Liver (tissue), 9 donors: ENCODE results near the gene CHML. TPM values are rescaled to one million over a fixed set of nuclear protein-coding genes. Genes with fewer than 3 reads are reported as not detected.

ENCODE experiments used
- DNase-seq: peaks from one replicate; pipeline ENCODE4 v3.0.0-alpha.2; 2017; ENCODE audit warnings: low spot score
- H3K27ac ChIP-seq, 2 donors: one replicate each; pipeline ENCODE4 v1.7.0; 2013; ENCODE audit warnings: inconsistent platforms in 2 of 2, low read length in 2 of 2, control low read depth in 1 of 2, low read depth in 1 of 2, mild to moderate bottlenecking in 1 of 2
- H3K27me3 ChIP-seq, 4 donors: one replicate each; pipeline versions ENCODE4 v1.6.1 to v1.7.0; 2013; ENCODE audit warnings: low read length in 3 of 4, inconsistent platforms in 1 of 4, mild to moderate bottlenecking in 1 of 4, moderate library complexity in 1 of 4; ENCODE audit not compliant: control insufficient read depth in 4 of 4, insufficient read depth in 4 of 4
- H3K36me3 ChIP-seq, 4 donors: one replicate each; pipeline versions ENCODE4 v1.6.1 to v1.7.0; 2013; ENCODE audit warnings: low read length in 3 of 4, mild to moderate bottlenecking in 3 of 4, low read depth in 1 of 4, moderate library complexity in 1 of 4; ENCODE audit not compliant: control insufficient read depth in 4 of 4, insufficient read depth in 3 of 4
- H3K4me1 ChIP-seq, 4 donors: one replicate each; pipeline versions ENCODE4 v1.6.1 to v1.7.0; 2013; ENCODE audit warnings: low read length in 3 of 4, mild to moderate bottlenecking in 3 of 4, moderate library complexity in 1 of 4; ENCODE audit not compliant: control insufficient read depth in 4 of 4, insufficient read depth in 4 of 4
- H3K4me3 ChIP-seq, 3 donors: one replicate each; pipeline versions ENCODE4 v1.6.1 to v1.7.0; 2013; ENCODE audit warnings: low read length in 3 of 3, control low read depth in 1 of 3, low read depth in 1 of 3, mild to moderate bottlenecking in 1 of 3
- H3K9ac ChIP-seq, 2 donors: one replicate each; pipeline ENCODE4 v1.7.0; 2013; ENCODE audit warnings: low read length in 2 of 2, mild to moderate bottlenecking in 2 of 2, moderate library complexity in 2 of 2, control low read depth in 1 of 2, low read depth in 1 of 2
- H3K9me3 ChIP-seq, 4 donors: one replicate each; pipeline versions ENCODE4 v1.6.1 to v1.7.0; 2013; ENCODE audit warnings: low read length in 3 of 4; ENCODE audit not compliant: control insufficient read depth in 4 of 4
- ATF3 ChIP-seq: IDR thresholded peaks from 2 replicates; pipeline ENCODE4 v1.6.1; 2016; ENCODE audit warnings: antibody characterized with exemption
- FOXA1 ChIP-seq: IDR thresholded peaks from 2 replicates; pipeline ENCODE4 v1.6.1; 2016; ENCODE audit warnings: antibody characterized with exemption
- HNF4A ChIP-seq, 2 donors: conservative IDR thresholded peaks; 2 replicates each; pipeline ENCODE4 v1.6.1; 2016; ENCODE audit warnings: antibody characterized with exemption in 2 of 2, mild to moderate bottlenecking in 2 of 2
- HNF4G ChIP-seq: IDR thresholded peaks from 2 replicates; pipeline ENCODE4 v1.6.1; 2016; ENCODE audit warnings: antibody characterized with exemption
- JUND ChIP-seq, 2 donors: IDR thresholded peaks; 2 replicates each; pipeline ENCODE4 v1.6.1; 2016; ENCODE audit warnings: antibody characterized with exemption in 2 of 2
- NR2F2 ChIP-seq: IDR thresholded peaks from 2 replicates; pipeline ENCODE4 v1.6.1; 2016; ENCODE audit warnings: antibody characterized with exemption
- RAD21 ChIP-seq, 2 donors: IDR thresholded peaks; 2 replicates each; pipeline ENCODE4 v1.6.1; 2016; ENCODE audit warnings: antibody characterized with exemption in 2 of 2, mild to moderate bottlenecking in 2 of 2
- SP1 ChIP-seq: IDR thresholded peaks from 2 replicates; pipeline ENCODE4 v1.6.1; 2018; ENCODE audit warnings: antibody characterized with exemption, mild to moderate bottlenecking
- TAF1 ChIP-seq: conservative IDR thresholded peaks from 2 replicates; pipeline ENCODE4 v1.6.1; 2016; ENCODE audit warnings: antibody characterized with exemption, mild to moderate bottlenecking
- YY1 ChIP-seq: IDR thresholded peaks from 2 replicates; pipeline ENCODE4 v1.6.1; 2016; ENCODE audit warnings: antibody characterized with exemption, mild to moderate bottlenecking
- WGBS: extraction: QIAGEN DNeasy Blood & Tissue Kit; methylation state at CpG from one replicate; pipeline ENCODE4 v1.1.7; 2013; 5-methylcytosine and 5-hydroxymethylcytosine counted together
- polyA plus RNA-seq, 2 donors: library from polyadenylated mRNA; stranded (reverse) in 1 of 2; unstranded in 1 of 2; fragments of 200-250 nt in 1 of 2; fragments of >200 nt in 1 of 2; fragmentation: Nextera tagmentation in 1 of 2; extraction: Ambion mirVana in 1 of 2; gene quantifications; one replicate each; pipeline versions ENCODE4 v1.2.1 to v1.2.3, GENCODE V29; 2013 to 2015
- total RNA-seq, 2 donors: library from RNA; depleted of rRNA; stranded (reverse); fragments of >200 nt; gene quantifications; one replicate each; pipeline ENCODE4 v1.2.3, GENCODE V29; 2014
- donor health status: healthy.
- donor health status: healthy.
- donor health status: healthy.
- donor health status: healthy.
- donor health status: healthy.

The CHML gene
- total and polyA plus RNA-seq, 4 donors, result 0.53 to 8.1 (median 3.3) TPM

DNA sequence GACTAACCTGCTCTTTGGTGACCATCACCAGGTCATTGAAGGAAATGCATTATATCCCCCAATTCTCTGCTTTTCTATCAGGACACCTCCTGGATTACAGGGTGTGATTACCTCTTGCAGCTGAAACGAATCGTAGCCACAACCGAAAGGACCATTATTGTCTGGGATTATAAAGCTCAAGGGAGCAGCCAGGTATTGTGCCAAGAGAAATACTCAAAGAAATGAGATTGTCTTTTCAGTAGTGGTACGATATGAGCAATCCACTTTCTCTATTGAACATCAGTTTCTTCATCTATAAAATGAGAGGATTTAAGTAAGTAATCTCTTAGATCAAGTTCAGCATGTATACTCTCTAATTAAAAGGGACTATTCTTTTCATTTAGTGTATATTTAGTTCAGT lies 39.2 kb upstream of the CHML start:
- Histone ChIP-seq H3K27ac (no peak overlapping the region), H3K36me3 (no peaks in the 10 kb centered on the region), H3K9me3 (no peaks in the 10 kb centered on the region), H3K4me1 (peaks cover 0 to 10% (median 9%) of the 10 kb centered on the region in 4 donors), H3K9ac (no peak overlapping the region), H3K27me3 (no peaks in the 10 kb centered on the region), H3K4me3 (no peak overlapping the region)
- TF ChIP-seq JUND (IDR thresholded peaks at IDR 0.05), result no peak
- DNase-seq, result no peak
- WGBS, result 90% methylated on average over 4 of the region's 4 CpGs

- no peak overlapping the region for H3K9ac ChIP-seq
- TF ChIP-seq NR2F2, result no peak
- TF ChIP-seq FOXA1, result no peak
- no peak for TF ChIP-seq RAD21 (IDR thresholded peaks at IDR 0.05)
- H3K4me3 ChIP-seq, result no peak overlapping the region
- H3K9me3 ChIP-seq, result no peaks in the 10 kb centered on the region
- peaks cover 0 to 10% (median 9%) of the 10 kb centered on the region in 4 donors for H3K4me1 ChIP-seq
- H3K27me3 ChIP-seq, result no peaks in the 10 kb centered on the region
- H3K36me3 ChIP-seq, result no peaks in the 10 kb centered on the region
- H3K27ac ChIP-seq, result no peak overlapping the region
- DNase-seq, result no peak
- WGBS, result 92% methylated on average over 2 of the region's 2 CpGs
Observed at GRCh38 chr1:241678536-241678935, 38.4 kb upstream of the CHML start.

DNA sequence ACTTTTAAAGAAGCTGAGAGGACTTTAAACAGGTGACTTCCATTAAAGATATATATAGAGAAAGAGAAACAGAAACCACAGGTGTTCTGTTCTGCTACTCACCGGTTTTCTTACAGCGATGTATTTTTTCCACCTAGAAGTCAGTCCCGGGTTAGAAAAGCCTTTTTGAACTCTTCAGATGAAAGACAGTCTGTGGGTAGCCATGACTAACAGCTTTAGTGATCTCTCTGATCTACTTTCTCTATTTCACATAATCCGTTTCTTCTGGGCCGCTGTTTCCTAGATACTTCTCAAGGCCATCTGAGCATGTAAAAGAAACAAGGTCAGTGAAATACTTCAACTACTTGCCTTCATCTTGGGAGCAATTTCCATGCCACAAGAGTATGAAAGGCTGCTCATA lies 37.0 kb upstream of the CHML start:
- no peak for DNase-seq
- no peak for TF ChIP-seq SP1
- no peak overlapping the region for H3K4me3 ChIP-seq
- no peaks in the 10 kb centered on the region for H3K4me1 ChIP-seq
- H3K27ac ChIP-seq, result no peak overlapping the region
- no peaks in the 10 kb centered on the region for H3K36me3 ChIP-seq
- 87% methylated on average over 5 of the region's 5 CpGs for WGBS
- peaks cover 0 to 4% (median 2%) of the 10 kb centered on the region in 4 donors for H3K9me3 ChIP-seq
- no peak overlapping the region for H3K9ac ChIP-seq
- no peaks in the 10 kb centered on the region for H3K27me3 ChIP-seq

- Histone ChIP-seq H3K4me1 (no peaks in the 10 kb centered on the region), H3K9ac (no peak overlapping the region), H3K9me3 (peaks cover 0 to 4% (median 2%) of the 10 kb centered on the region in 4 donors), H3K4me3 (no peak overlapping the region), H3K27me3 (no peaks in the 10 kb centered on the region), H3K36me3 (no peaks in the 10 kb centered on the region), H3K27ac (no peak overlapping the region)
- DNase-seq, result no peak
- 84% methylated on average over 4 of the region's 4 CpGs for WGBS
- no peak for TF ChIP-seq RAD21 (IDR thresholded peaks at IDR 0.05)
- TF ChIP-seq JUND (IDR thresholded peaks at IDR 0.05), result no peak
- no peak for TF ChIP-seq TAF1
- TF ChIP-seq ATF3, result no peak
Observed at GRCh38 chr1:241675983-241676382, 35.8 kb upstream of the CHML start.

DNA sequence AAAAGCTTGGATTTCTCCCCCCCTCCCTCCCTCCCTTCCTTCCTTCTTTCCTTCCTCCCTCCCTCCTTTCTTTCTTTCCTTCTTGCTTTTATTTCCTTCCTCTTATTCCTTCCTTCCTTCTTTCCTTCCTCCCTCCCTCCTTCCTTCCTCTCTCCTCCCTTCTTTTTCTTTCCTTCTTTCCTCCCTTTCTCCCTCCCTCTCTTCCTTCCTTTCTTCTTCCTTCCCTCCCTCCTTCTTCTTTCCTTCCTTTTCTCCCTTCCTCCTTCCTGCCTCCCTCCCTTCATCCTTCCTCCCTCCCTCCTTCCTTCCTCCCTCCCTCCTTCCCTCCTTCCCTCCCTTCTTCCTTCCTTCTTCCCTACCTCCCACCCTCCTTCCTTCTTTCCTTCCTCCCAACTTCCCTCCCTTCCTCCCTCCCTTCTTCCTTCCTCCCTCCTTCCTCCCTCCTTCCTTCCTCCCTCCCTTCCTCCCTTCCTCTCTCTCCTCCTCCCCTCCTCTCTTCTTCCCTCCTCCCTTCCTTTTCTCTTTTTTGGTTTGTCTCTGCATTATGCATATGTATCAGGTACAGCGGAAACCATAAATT lies 34.7 kb upstream of the CHML start:
- Histone ChIP-seq H3K27ac (no peak overlapping the region), H3K9me3 (peaks cover 0 to 4% (median 2%) of the 10 kb centered on the region in 4 donors), H3K4me1 (no peaks in the 10 kb centered on the region), H3K27me3 (no peaks in the 10 kb centered on the region), H3K36me3 (no peaks in the 10 kb centered on the region), H3K9ac (no peak overlapping the region), H3K4me3 (no peak overlapping the region)
- 94% methylated on average over 1 of the region's 1 CpG for WGBS
- DNase-seq, result no peak
- TF ChIP-seq HNF4A (conservative IDR thresholded peaks at IDR 0.05), result no peak
- TF ChIP-seq YY1, result no peak
- no peak for TF ChIP-seq HNF4G
